Measurements from ENCODE around the gene UCN. TPM values are rescaled to one million over a fixed set of nuclear protein-coding genes. Genes with fewer than 3 reads are reported as not detected.
"Not testable (repeated sequence)": the region's sequence is repeated elsewhere in the genome, so short reads cannot be mapped to it uniquely, and the experiment has no call there.

UCN gene
- total and polyA plus RNA-seq, 2 donors (not counting 3 experiments of a cell fraction or from before 2014, with no cell fraction given): 0.75 to 1.2 TPM

GRCh38 chr2:27353762-27354596 is 45.7 kb upstream of the UCN start:
- H3K27me3 ChIP-seq (ENCODE audit: control insufficient read depth in 2 of 2, insufficient read depth in 2 of 2, low read length in 2 of 2): no peaks in the 10 kb centered on the region
- FAIRE-seq (no peak), DNase-seq (ENCODE audit: low read depth, low spot score) (no peak)
- BruUV-seq (replicated peaks): no TSS peak
- peaks cover 3% of the 10 kb centered on the region for H4K20me1 ChIP-seq (replicated peaks; ENCODE audit: control insufficient read depth, extremely low read depth, insufficient read depth, low read length)
- TF ChIP-seq JUN (IDR thresholded peaks at IDR 0.05; ENCODE audit: borderline replicate concordance, insufficient read depth, insufficient read length, low read depth) (no peak), FOS (IDR thresholded peaks at IDR 0.05; ENCODE audit: borderline replicate concordance, insufficient read depth, low read length) (no peak), POLR2A (IDR thresholded peaks at IDR 0.05; ENCODE audit: low read depth, low read length) (no peak), MYC (IDR thresholded peaks at IDR 0.05; ENCODE audit: low read depth, low read length) (no peak), EZH2 (IDR thresholded peaks at IDR 0.05; ENCODE audit: borderline replicate concordance, low read depth, low read length, severe bottlenecking) (no peak), GATA2 (IDR thresholded peaks at IDR 0.05; ENCODE audit: insufficient read depth, insufficient read length, low read depth, low read length) (no peak), POLR2AphosphoS5 (IDR thresholded peaks at IDR 0.05; ENCODE audit: insufficient read depth, low read depth, low read length) (no peak), MAX (IDR thresholded peaks at IDR 0.05; ENCODE audit: insufficient read depth, insufficient read length) (no peak)
- H3K9me3 ChIP-seq (replicated peaks; ENCODE audit: control insufficient read depth, insufficient read depth, low read length): no peaks in the 10 kb centered on the region
- no peaks in the 10 kb centered on the region for H3K9me1 ChIP-seq (replicated peaks; ENCODE audit: control insufficient read depth, extremely low read depth, insufficient read depth, low read length)
- no peaks in the 10 kb centered on the region for H3K36me3 ChIP-seq (ENCODE audit: control insufficient read depth in 2 of 2, extremely low read depth in 1 of 2, insufficient read depth in 2 of 2, low read length in 2 of 2)
- peaks cover 16% of the 10 kb centered on the region for H3K4me1 ChIP-seq (ENCODE audit: control insufficient read depth, extremely low read depth, insufficient read depth, low read length)
- H3K27ac ChIP-seq (ENCODE audit: insufficient read depth, low read depth, low read length): no peak overlapping the region
- intact Hi-C loops (cut with micrococcal nuclease): no loop called here
- H3K9ac ChIP-seq (replicated peaks; ENCODE audit: extremely low read depth, insufficient read depth, low read length): no peak overlapping the region
- H3K4me2 ChIP-seq (ENCODE audit: insufficient read depth, low read length): no peak overlapping the region
- no peak overlapping the region for H2AFZ ChIP-seq (ENCODE audit: low read depth, low read length)
- dilution Hi-C loops (cut with MboI; ENCODE audit: extremely low pct_ligation_motif_present, low sequenced_read_pairs): no loop called here
- ChIA-PET POLR2A (no interaction called here), CTCF (interaction anchor here (0.6 to 2.1 kb wide), 4 partner anchors 16 to 287 kb away, joined by 3 to 5 read pairs (median 4); partner anchors contain the start of gene EIF2B4)
- no peak overlapping the region for H3K4me3 ChIP-seq (replicated peaks in 1 of 3; ENCODE audit: insufficient read depth in 1 of 3, low read depth in 1 of 3, low read length in 3 of 3)
- peaks cover 78% of the 10 kb centered on the region for H3K79me2 ChIP-seq (ENCODE audit: control insufficient read depth, insufficient read depth, low read length)

GRCh38 chr2:27353386-27353761 is 45.1 kb upstream of the UCN start:
- H3K9me1 ChIP-seq (replicated peaks; ENCODE audit: control insufficient read depth, extremely low read depth, insufficient read depth, low read length); BruUV-seq (replicated peaks); H3K4me3 ChIP-seq (replicated peaks in 1 of 3; ENCODE audit: insufficient read depth in 1 of 3, low read depth in 1 of 3, low read length in 3 of 3); H2AFZ ChIP-seq (ENCODE audit: low read depth, low read length); POLR2A ChIA-PET; H3K9ac ChIP-seq (replicated peaks; ENCODE audit: extremely low read depth, insufficient read depth, low read length); H3K4me2 ChIP-seq (ENCODE audit: insufficient read depth, low read length); H3K36me3 ChIP-seq (ENCODE audit: control insufficient read depth in 2 of 2, extremely low read depth in 1 of 2, insufficient read depth in 2 of 2, low read length in 2 of 2); H3K27me3 ChIP-seq (ENCODE audit: control insufficient read depth in 2 of 2, insufficient read depth in 2 of 2, low read length in 2 of 2); intact Hi-C loops (cut with micrococcal nuclease); FAIRE-seq; DNase-seq (ENCODE audit: low read depth, low spot score); dilution Hi-C loops (cut with MboI; ENCODE audit: extremely low pct_ligation_motif_present, low sequenced_read_pairs); H3K27ac ChIP-seq (ENCODE audit: insufficient read depth, low read depth, low read length); H4K20me1 ChIP-seq (replicated peaks; ENCODE audit: control insufficient read depth, extremely low read depth, insufficient read depth, low read length); H3K9me3 ChIP-seq (replicated peaks; ENCODE audit: control insufficient read depth, insufficient read depth, low read length): not testable (repeated sequence)
- H3K79me2 ChIP-seq (ENCODE audit: control insufficient read depth, insufficient read depth, low read length): peaks cover 77% of the 10 kb centered on the region
- H3K4me1 ChIP-seq (ENCODE audit: control insufficient read depth, extremely low read depth, insufficient read depth, low read length): peaks cover 16% of the 10 kb centered on the region
- CTCF ChIA-PET: interaction anchor here (0.7 to 2.1 kb wide), 3 partner anchors 16 to 244 kb away, joined by 3 to 5 read pairs (median 4); partner anchors contain the start of gene EIF2B4

Measured in endothelial cell of umbilical vein (primary cell).